Tibial nerve (tissue), 3 donors: ENCODE results near the gene KREMEN2.
A peak's percentile ranks its signal among the peaks of the same experiment; 100 is the strongest.

Experiments used
- CTCF ChIP-seq, 5 experiments: fragments of 200-600 bp in 3 of 5; fragments of 450-650 bp in 2 of 5; sonication (generic) in 3 of 5; IDR thresholded peaks; one replicate each; pipeline ENCODE4 v1.5.1; 2016 to 2019; ENCODE audit warnings: antibody characterized with exemption in 5 of 5, mild to moderate bottlenecking in 3 of 5, moderate library complexity in 2 of 5
- POLR2A ChIP-seq, 2 donors: fragments of 450-650 bp; IDR thresholded peaks; one replicate each; pipeline ENCODE4 v1.6.1; 2017; ENCODE audit warnings: antibody characterized with exemption in 2 of 2, mild to moderate bottlenecking in 2 of 2, moderate library complexity in 2 of 2

- peak in 1 of 5 experiments; percentile 17 for TF ChIP-seq CTCF (IDR thresholded peaks at IDR 0.05)
- TF ChIP-seq POLR2A (IDR thresholded peaks at IDR 0.05), result peak in 1 of 2 donors; percentile 43
These were observed 4.9 kb downstream of the KREMEN2 start, which contains the start of gene PAQR4 for GRCh38 chr16:2968738-2969544.
